HEK293T (cell line): ENCODE results near the gene ROS1.

Experiments
- FOXM1 ChIP-seq: fragments of 450-650 bp; IDR thresholded peaks from 2 replicates; pipeline ENCODE4 v1.6.1; 2017; ENCODE audit warnings: mild to moderate bottlenecking, borderline replicate concordance
- SUZ12 ChIP-seq: fragments of 450-650 bp; IDR thresholded peaks from 2 replicates; pipeline ENCODE4 v1.6.1; 2016; ENCODE audit warnings: mild to moderate bottlenecking
- TARDBP ChIP-seq: fragments of 450-650 bp; IDR thresholded peaks from 2 replicates; pipeline ENCODE4 v1.6.1; 2016

GRCh38 chr6:117384659-117385058 lies 41.1 kb downstream of the ROS1 start:
- TF ChIP-seq SUZ12 (no peak), FOXM1 (no peak), TARDBP (no peak)
